HEK293 (cell line): ENCODE results near the gene PRKCA.

Experiments
- CTCF ChIA-PET: fragments of 350-600 bp; formaldehyde crosslinking; extraction: SDS; loops from one replicate; lab custom pipeline; 2021; ENCODE audit warnings: antibody characterized with exemption; lab: Yijun Ruan, JAX
- POLR2A ChIA-PET: fragments of 300-600 bp; formaldehyde crosslinking; extraction: SDS; loops from one replicate; lab custom pipeline; 2020; ENCODE audit warnings: antibody characterized with exemption, inconsistent platforms; lab: Yijun Ruan, JAX
- H3K27ac ChIP-seq: fragments of 200-500 bp; sonication (Bioruptor generic); 2 replicates; pipeline ENCODE4 v1.5.1; 2014; ENCODE audit warnings: low read depth, low read length, control low read depth, inconsistent platforms; ENCODE audit errors: extremely low read depth
- H3K36me3 ChIP-seq, 2 experiments: fragments of 200-500 bp in 1 of 2; sonication (Bioruptor generic) in 1 of 2; 1 replicate in 1 of 2; 2 replicates in 1 of 2; pipeline ENCODE4 v1.5.1; 2014 to 2017; ENCODE audit warnings: inconsistent platforms in 2 of 2, low read length in 2 of 2; ENCODE audit not compliant: control insufficient read depth in 2 of 2, insufficient read depth in 1 of 2
- H3K4me1 ChIP-seq: fragments of 200-500 bp; sonication (Bioruptor generic); 2 replicates; pipeline ENCODE4 v1.5.1; 2014; ENCODE audit warnings: mild to moderate bottlenecking, low read length, inconsistent platforms; ENCODE audit not compliant: control insufficient read depth, insufficient read depth
- H3K4me3 ChIP-seq: 2 replicates; pipeline ENCODE4 v1.5.1; 2011; ENCODE audit warnings: low read depth, mild to moderate bottlenecking, control low read depth, low read length, moderate library complexity
- H3K9me3 ChIP-seq: fragments of 200-500 bp; sonication (Bioruptor generic); 2 replicates; pipeline ENCODE4 v1.5.1; 2014; ENCODE audit warnings: low read depth, low read length, inconsistent platforms; ENCODE audit not compliant: control insufficient read depth, insufficient read depth
- GLIS1 ChIP-seq: fragments of 450-650 bp; formaldehyde crosslinking; IDR thresholded peaks from 2 replicates; pipeline ENCODE4 v1.5.1; 2016; ENCODE audit warnings: missing biosample characterization, missing genetic modification characterization
- HOXC10 ChIP-seq: sonication (generic); formaldehyde crosslinking; IDR thresholded peaks from 2 replicates; pipeline ENCODE4 v1.8.1; 2023; ENCODE audit warnings: mild to moderate bottlenecking, missing genetic modification reagents
- HOXD13 ChIP-seq: sonication (generic); formaldehyde crosslinking; IDR thresholded peaks from 2 replicates; pipeline ENCODE4 v1.8.0; 2022; ENCODE audit warnings: missing genetic modification reagents, borderline replicate concordance
- PBX3 ChIP-seq: sonication (generic); formaldehyde crosslinking; IDR thresholded peaks from 2 replicates; pipeline ENCODE4 v1.8.1; 2022; ENCODE audit warnings: mild to moderate bottlenecking, moderate library complexity, missing genetic modification reagents
- SETDB1 ChIP-seq: IDR thresholded peaks from one replicate; pipeline ENCODE4 v1.6.1; 2017; ENCODE audit warnings: mild to moderate bottlenecking, low read length, moderate library complexity, mixed read lengths; ENCODE audit not compliant: insufficient read length
- ZFP69B ChIP-seq: fragments of 450-650 bp; formaldehyde crosslinking; IDR thresholded peaks from 2 replicates; pipeline ENCODE4 v1.5.1; 2016; ENCODE audit warnings: missing biosample characterization, missing genetic modification characterization
- ZNF335 ChIP-seq: fragments of 450-650 bp; formaldehyde crosslinking; conservative IDR thresholded peaks from 2 replicates; pipeline ENCODE4 v1.5.1; 2016; ENCODE audit warnings: missing biosample characterization, missing genetic modification characterization
- ZNF404 ChIP-seq: fragments of 450-650 bp; formaldehyde crosslinking; IDR thresholded peaks from 2 replicates; pipeline ENCODE4 v1.5.1; 2017; ENCODE audit warnings: missing biosample characterization, missing genetic modification characterization
- ZNF449 ChIP-seq: fragments of 450-650 bp; formaldehyde crosslinking; IDR thresholded peaks from 2 replicates; pipeline ENCODE4 v1.5.1; 2017; ENCODE audit warnings: missing biosample characterization, mild to moderate bottlenecking, missing genetic modification characterization, moderate library complexity
- ZNF514 ChIP-seq: fragments of 450-650 bp; formaldehyde crosslinking; IDR thresholded peaks from 2 replicates; pipeline ENCODE4 v1.5.1; 2016; ENCODE audit warnings: missing biosample characterization, missing genetic modification characterization
- ZNF518A ChIP-seq: fragments of 450-650 bp; formaldehyde crosslinking; conservative IDR thresholded peaks from 2 replicates; pipeline ENCODE4 v1.5.1; 2016; ENCODE audit warnings: low read depth, missing biosample characterization, missing genetic modification characterization
- ZNF530 ChIP-seq: fragments of 450-650 bp; formaldehyde crosslinking; IDR thresholded peaks from 2 replicates; pipeline ENCODE4 v1.5.1; 2016; ENCODE audit warnings: low read depth, missing biosample characterization, missing genetic modification characterization
- ZNF548 ChIP-seq: fragments of 450-650 bp; formaldehyde crosslinking; IDR thresholded peaks from 2 replicates; pipeline ENCODE4 v1.5.1; 2016; ENCODE audit warnings: missing biosample characterization, missing genetic modification characterization
- ZNF580 ChIP-seq: fragments of 450-650 bp; formaldehyde crosslinking; IDR thresholded peaks from 2 replicates; pipeline ENCODE4 v1.5.1; 2016; ENCODE audit warnings: missing biosample characterization, missing genetic modification characterization
- ZNF585B ChIP-seq: fragments of 450-650 bp; formaldehyde crosslinking; IDR thresholded peaks from 2 replicates; pipeline ENCODE4 v1.5.1; 2016; ENCODE audit warnings: missing biosample characterization, missing genetic modification characterization
- ZNF624 ChIP-seq: fragments of 450-650 bp; formaldehyde crosslinking; IDR thresholded peaks from 2 replicates; pipeline ENCODE4 v1.5.1; 2017; ENCODE audit warnings: missing biosample characterization, missing genetic modification characterization
- ZNF830 ChIP-seq: fragments of 450-650 bp; IDR thresholded peaks from 2 replicates; pipeline ENCODE4 v1.5.0; 2018; ENCODE audit warnings: missing biosample characterization, missing genetic modification characterization, low read depth, mild to moderate bottlenecking, moderate library complexity
- ZNF837 ChIP-seq: fragments of 450-650 bp; formaldehyde crosslinking; IDR thresholded peaks from 2 replicates; pipeline ENCODE4 v1.5.1; 2016; ENCODE audit warnings: missing biosample characterization, missing genetic modification characterization
- TF ChIP-seq, protein P1 (sequence below): fragments of 450-650 bp; formaldehyde crosslinking; IDR thresholded peaks from 2 replicates; pipeline ENCODE4 v1.5.1; 2016; ENCODE audit warnings: missing biosample characterization, missing genetic modification characterization, low read depth

PRKCA gene

GRCh38 chr17:66543526-66543925, 241.1 kb downstream of the PRKCA start:
- peaks cover 17% of the 10 kb centered on the region for H3K4me1 ChIP-seq
- no peak overlapping the region for H3K4me3 ChIP-seq
- CTCF ChIA-PET: interaction anchor here (1.3 kb wide), 1 partner anchor 23 kb away, joined by 5 read pairs; no protein-coding TSS in a partner anchor
- TF ChIP-seq ZNF514: no peak
- no peak for TF ChIP-seq ZNF530 (tag by site-specific recombination)
- TF ChIP-seq GLIS1 (tag by site-specific recombination): no peak
- no peak for TF ChIP-seq ZNF449
- TF ChIP-seq ZNF335 (tag by site-specific recombination): no peak
- TF ChIP-seq HOXC10: no peak
- TF ChIP-seq ZNF404 (tag by site-specific recombination): no peak
- TF ChIP-seq ZNF624 (tag by site-specific recombination): no peak
- no peak for TF ChIP-seq PBX3
- TF ChIP-seq ZNF830: no peak
- no peak for TF ChIP-seq ZNF548 (tag by site-specific recombination)
- TF ChIP-seq ZNF585B (tag by site-specific recombination): no peak
- no peak for TF ChIP-seq ZNF837
- TF ChIP-seq ZNF518A (tag by site-specific recombination): no peak
- no peak for TF ChIP-seq ZNF580 (tag by site-specific recombination)
- TF ChIP-seq HOXD13: no peak
- TF ChIP-seq ZFP69B (tag by site-specific recombination): no peak
- POLR2A ChIA-PET: no interaction called here
- H3K27ac ChIP-seq: no peak overlapping the region
- H3K9me3 ChIP-seq: peaks cover 2% of the 10 kb centered on the region; the same call in 1 of the 2 replicates
- H3K36me3 ChIP-seq: no peaks in the 10 kb centered on the region

DNA sequence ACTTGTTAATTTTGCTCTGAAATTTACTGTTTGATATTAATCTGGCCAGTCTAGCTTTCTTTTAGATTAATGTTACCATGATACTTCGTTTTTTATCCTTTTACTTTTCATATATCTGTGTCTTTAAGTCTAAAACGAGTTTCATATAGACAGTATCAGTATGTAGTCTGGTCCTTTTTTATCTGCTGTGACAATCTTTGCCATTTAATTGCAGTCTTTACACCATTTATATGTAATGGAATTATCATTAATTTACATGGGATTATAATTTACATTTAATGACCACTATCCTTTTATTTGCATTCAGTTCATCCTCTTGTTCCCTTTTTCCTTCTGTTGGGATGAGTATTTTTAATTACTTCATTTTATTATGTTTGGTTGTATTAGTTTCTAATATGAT, 243.5 kb downstream of the PRKCA start:
- peaks cover 2% of the 10 kb centered on the region; the same call in 1 of the 2 replicates for H3K9me3 ChIP-seq
- TF ChIP-seq SETDB1: peak; percentile 69
- TF ChIP-seq, protein P1, sequence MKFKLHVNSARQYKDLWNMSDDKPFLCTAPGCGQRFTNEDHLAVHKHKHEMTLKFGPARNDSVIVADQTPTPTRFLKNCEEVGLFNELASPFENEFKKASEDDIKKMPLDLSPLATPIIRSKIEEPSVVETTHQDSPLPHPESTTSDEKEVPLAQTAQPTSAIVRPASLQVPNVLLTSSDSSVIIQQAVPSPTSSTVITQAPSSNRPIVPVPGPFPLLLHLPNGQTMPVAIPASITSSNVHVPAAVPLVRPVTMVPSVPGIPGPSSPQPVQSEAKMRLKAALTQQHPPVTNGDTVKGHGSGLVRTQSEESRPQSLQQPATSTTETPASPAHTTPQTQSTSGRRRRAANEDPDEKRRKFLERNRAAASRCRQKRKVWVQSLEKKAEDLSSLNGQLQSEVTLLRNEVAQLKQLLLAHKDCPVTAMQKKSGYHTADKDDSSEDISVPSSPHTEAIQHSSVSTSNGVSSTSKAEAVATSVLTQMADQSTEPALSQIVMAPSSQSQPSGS (tag by site-specific recombination): no peak
- no peaks in the 10 kb centered on the region for H3K36me3 ChIP-seq
- POLR2A ChIA-PET: no interaction called here
- H3K27ac ChIP-seq: no peak overlapping the region
- H3K4me3 ChIP-seq: no peak overlapping the region
- CTCF ChIA-PET: interaction anchor here (0.7 to 1.0 kb wide), 2 partner anchors 16 to 27 kb away, joined by 3 read pairs; no protein-coding TSS in a partner anchor
- peaks cover 13% of the 10 kb centered on the region for H3K4me1 ChIP-seq
